A673 (cell line): Measurements from ENCODE around the gene ARHGAP26. TPM values are rescaled to one million over a fixed set of nuclear protein-coding genes. Genes with fewer than 3 reads are reported as not detected.
A peak's percentile ranks its signal among the peaks of the same experiment; 100 is the strongest.

Experiments
- BruUV-seq: library from RNA; stranded (reverse); fragments of 400-500 nt; replicated peaks from 2 replicates; lab custom pipeline; 2021; lab: Mats Ljungman, UMichigan
- CTCF ChIA-PET: fragments of 300-600 bp; sonication (Branson Sonifier 250); formaldehyde crosslinking; loops from one replicate; lab custom pipeline; 2022; ENCODE audit warnings: antibody characterized with exemption; lab: Charles Lee
- POLR2A ChIA-PET: fragments of 300-600 bp; sonication (Branson Sonifier 250); formaldehyde crosslinking; loops from one replicate; lab custom pipeline; 2022; ENCODE audit warnings: antibody characterized with exemption; ENCODE audit not compliant: low non-redundant PET; lab: Charles Lee
- DNase-seq: peaks from one replicate; pipeline ENCODE4 v3.0.0-alpha.2; 2015; ENCODE audit warnings: low spot score
- H3K27ac ChIP-seq: fragments of 200-600 bp; sonication (generic); 2 replicates; pipeline ENCODE4 v1.5.1; 2016; ENCODE audit warnings: mixed run types, low read depth, mild to moderate bottlenecking, mixed read lengths, antibody characterized with exemption, low read length; ENCODE audit not compliant: poor library complexity, severe bottlenecking
- H3K27me3 ChIP-seq: fragments of 200-600 bp; sonication (generic); replicated peaks from 2 replicates; pipeline ENCODE4 v1.6.1; 2017; ENCODE audit warnings: mixed run types, low read depth, mild to moderate bottlenecking, mixed read lengths, antibody characterized with exemption, low read length; ENCODE audit not compliant: insufficient read depth, poor library complexity
- H3K36me3 ChIP-seq: fragments of 200-600 bp; sonication (generic); 2 replicates; pipeline ENCODE4 v1.6.1; 2016; ENCODE audit warnings: mixed run types, mild to moderate bottlenecking, mixed read lengths, antibody characterized with exemption, low read length; ENCODE audit not compliant: insufficient read depth, poor library complexity, severe bottlenecking
- H3K4me1 ChIP-seq: fragments of 200-600 bp; sonication (generic); 2 replicates; pipeline ENCODE4 v1.6.1; 2017; ENCODE audit warnings: mixed run types, mild to moderate bottlenecking, mixed read lengths, antibody characterized with exemption, low read length; ENCODE audit not compliant: insufficient read depth, poor library complexity, severe bottlenecking
- H3K4me3 ChIP-seq: fragments of 200-600 bp; sonication (generic); 2 replicates; pipeline ENCODE4 v1.5.1; 2016; ENCODE audit warnings: low read depth, mixed run types, mild to moderate bottlenecking, mixed read lengths, low read length; ENCODE audit not compliant: poor library complexity, severe bottlenecking
- H3K9me3 ChIP-seq: fragments of 200-600 bp; sonication (generic); 2 replicates; pipeline ENCODE4 v1.6.1; 2016; ENCODE audit warnings: mixed run types, low read depth, mild to moderate bottlenecking, mixed read lengths, antibody characterized with exemption, low read length; ENCODE audit not compliant: poor library complexity, severe bottlenecking
- EZH2 ChIP-seq: fragments of 200-600 bp; sonication (generic); IDR thresholded peaks from 2 replicates; pipeline ENCODE4 v1.6.1; 2017; ENCODE audit warnings: borderline replicate concordance, low read depth, mild to moderate bottlenecking, mixed read lengths, antibody characterized with exemption, low read length; ENCODE audit not compliant: poor library complexity, severe bottlenecking
- intact Hi-C: fragments of 100-400 bp; cut with micrococcal nuclease; formaldehyde crosslinking; loops from one replicate; pipeline ENCODE4 v1.10.0; 2022; ENCODE audit not compliant: unreplicated experiment
- total RNA-seq: library from RNA; stranded (reverse); gene quantifications from 2 replicates; pipeline ENCODE4 v1.2.3, GENCODE V29; 2021
- TF ChIP-seq, protein P1 (sequence below): fragments of 300-800, 200-600 bp; sonication (generic); conservative IDR thresholded peaks from 2 replicates; pipeline ENCODE4 v1.5.1; 2017; ENCODE audit warnings: low read depth, mild to moderate bottlenecking, antibody characterized with exemption, low read length, moderate library complexity, mixed read lengths

The ARHGAP26 gene
- total RNA-seq, 1 experiment from 2014 or later: 25.5 TPM

DNA sequence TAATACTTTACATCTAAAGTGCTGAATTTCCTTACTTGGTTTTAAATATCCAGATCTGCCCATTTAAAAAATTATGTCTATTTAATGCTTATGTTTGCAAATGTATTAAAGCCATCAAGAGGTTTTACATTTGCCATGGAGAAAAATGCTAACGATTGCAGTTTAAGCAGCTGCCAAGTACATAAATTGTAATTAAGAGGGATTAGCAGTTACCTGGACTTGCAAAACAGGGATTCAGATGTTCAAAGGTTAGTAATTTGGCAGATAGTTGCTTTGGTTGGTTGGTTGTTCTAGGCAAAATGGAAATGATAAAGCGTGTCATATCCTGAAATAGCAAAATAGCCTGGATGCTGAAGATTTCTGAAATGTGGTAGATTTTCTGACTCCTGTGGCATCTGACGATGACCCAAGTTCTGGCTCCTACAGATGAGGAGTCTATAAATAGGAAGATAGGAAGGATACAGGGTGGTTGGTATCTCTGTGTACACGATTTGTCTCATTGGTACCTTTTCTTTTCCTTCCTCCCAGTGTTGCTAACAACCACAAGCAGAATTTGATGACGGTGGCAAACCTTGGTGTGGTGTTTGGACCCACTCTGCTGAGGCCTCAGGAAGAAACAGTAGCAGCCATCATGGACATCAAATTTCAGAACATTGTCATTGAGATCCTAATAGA lies 350.4 kb downstream of the ARHGAP26 start:
- intact Hi-C loops: no loop called here
- Histone ChIP-seq H3K4me3 (no peak overlapping the region), H3K27me3 (no peaks in the 10 kb centered on the region), H3K9me3 (no peaks in the 10 kb centered on the region), H3K27ac (no peak overlapping the region), H3K4me1 (peaks cover 6% of the 10 kb centered on the region), H3K36me3 (no peaks in the 10 kb centered on the region)
- TF ChIP-seq, protein P1, sequence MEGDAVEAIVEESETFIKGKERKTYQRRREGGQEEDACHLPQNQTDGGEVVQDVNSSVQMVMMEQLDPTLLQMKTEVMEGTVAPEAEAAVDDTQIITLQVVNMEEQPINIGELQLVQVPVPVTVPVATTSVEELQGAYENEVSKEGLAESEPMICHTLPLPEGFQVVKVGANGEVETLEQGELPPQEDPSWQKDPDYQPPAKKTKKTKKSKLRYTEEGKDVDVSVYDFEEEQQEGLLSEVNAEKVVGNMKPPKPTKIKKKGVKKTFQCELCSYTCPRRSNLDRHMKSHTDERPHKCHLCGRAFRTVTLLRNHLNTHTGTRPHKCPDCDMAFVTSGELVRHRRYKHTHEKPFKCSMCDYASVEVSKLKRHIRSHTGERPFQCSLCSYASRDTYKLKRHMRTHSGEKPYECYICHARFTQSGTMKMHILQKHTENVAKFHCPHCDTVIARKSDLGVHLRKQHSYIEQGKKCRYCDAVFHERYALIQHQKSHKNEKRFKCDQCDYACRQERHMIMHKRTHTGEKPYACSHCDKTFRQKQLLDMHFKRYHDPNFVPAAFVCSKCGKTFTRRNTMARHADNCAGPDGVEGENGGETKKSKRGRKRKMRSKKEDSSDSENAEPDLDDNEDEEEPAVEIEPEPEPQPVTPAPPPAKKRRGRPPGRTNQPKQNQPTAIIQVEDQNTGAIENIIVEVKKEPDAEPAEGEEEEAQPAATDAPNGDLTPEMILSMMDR: no peak
- no peak for TF ChIP-seq EZH2
- no peak for DNase-seq
- ChIA-PET CTCF (no interaction called here), POLR2A (no interaction called here)
- no TSS peak for BruUV-seq

DNA sequence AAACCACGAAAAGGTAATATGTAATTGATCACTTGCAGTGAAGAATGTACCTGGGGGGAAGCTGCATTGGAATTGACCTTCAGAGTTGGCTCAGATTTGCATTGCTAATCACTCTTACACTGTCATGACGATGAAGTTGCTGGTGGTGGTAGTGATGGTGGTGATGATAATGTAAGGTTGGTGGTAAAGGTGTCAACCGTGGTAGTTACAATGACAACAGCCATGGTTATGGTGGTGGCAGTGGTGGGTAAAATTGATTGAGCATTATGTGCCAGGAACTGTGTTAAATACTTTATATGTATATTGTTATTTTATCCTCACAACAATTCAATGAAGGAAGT lies 350.9 kb downstream of the ARHGAP26 start:
- H3K27me3 ChIP-seq: no peaks in the 10 kb centered on the region
- intact Hi-C loops: no loop called here
- H3K9me3 ChIP-seq: no peaks in the 10 kb centered on the region
- no peak for DNase-seq
- H3K27ac ChIP-seq: no peak overlapping the region
- ChIA-PET POLR2A (no interaction called here), CTCF (no interaction called here)
- no peaks in the 10 kb centered on the region for H3K36me3 ChIP-seq
- H3K4me1 ChIP-seq: peaks cover 8% of the 10 kb centered on the region
- H3K4me3 ChIP-seq: no peak overlapping the region
- TF ChIP-seq EZH2: no peak
- TF ChIP-seq, protein P1: no peak
- BruUV-seq: no TSS peak

DNA sequence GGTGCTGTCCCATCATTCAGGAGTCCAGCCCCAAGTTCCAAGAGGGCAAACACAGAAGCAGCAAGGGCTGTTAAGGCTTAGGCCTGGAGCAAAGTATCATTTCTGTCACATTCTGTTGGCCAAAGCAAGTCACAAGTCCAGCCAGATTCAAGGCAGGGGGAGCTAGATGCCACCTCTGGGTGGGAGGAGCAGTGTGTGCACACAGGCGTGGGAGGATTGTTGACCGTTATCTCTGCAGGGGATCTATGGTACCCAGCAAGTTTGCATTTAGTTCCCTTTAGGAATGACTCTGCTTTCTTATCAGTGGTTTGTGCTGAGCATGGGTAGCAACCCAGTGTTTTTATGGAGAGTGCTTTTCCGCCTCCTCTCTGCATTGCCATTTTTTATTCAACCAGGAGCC lies 354.4 kb downstream of the ARHGAP26 start:
- BruUV-seq: no TSS peak
- ChIA-PET POLR2A (no interaction called here), CTCF (no interaction called here)
- Histone ChIP-seq H3K36me3 (no peaks in the 10 kb centered on the region), H3K4me1 (peaks cover 31% of the 10 kb centered on the region), H3K4me3 (no peak overlapping the region), H3K27ac (no peak overlapping the region), H3K27me3 (no peaks in the 10 kb centered on the region), H3K9me3 (no peaks in the 10 kb centered on the region)
- TF ChIP-seq EZH2: no peak
- TF ChIP-seq, protein P1: no peak
- peak; percentile 11 for DNase-seq
- intact Hi-C loops: no loop called here
